Thoracic aorta (tissue), 2 donors: ENCODE results near the gene SLCO2A1. TPM values are rescaled to one million over a fixed set of nuclear protein-coding genes. Genes with fewer than 3 reads are reported as not detected.

Source experiments
- ATAC-seq: fragments of 150-250 bp; one replicate; pipeline ENCODE4 v1.8.0; 2017; ENCODE audit warnings: low read depth; ENCODE audit not compliant: insufficient number of reproducible peaks, low FRiP score
- DNase-seq: peaks from one replicate; pipeline ENCODE4 v3.0.0-alpha.2; 2020; ENCODE audit warnings: low spot score
- H3K27ac ChIP-seq, 2 donors: fragments of 200-600 bp; sonication (generic); 1 replicate in 1 of 2; 2 replicates in 1 of 2; pipeline ENCODE4 v1.5.1; 2016; ENCODE audit warnings: mild to moderate bottlenecking in 2 of 2, moderate library complexity in 2 of 2
- H3K27me3 ChIP-seq: fragments of 200-600 bp; sonication (generic); replicated peaks from 2 replicates; pipeline ENCODE4 v1.6.0; 2016; ENCODE audit warnings: mild to moderate bottlenecking; ENCODE audit not compliant: insufficient read depth
- H3K36me3 ChIP-seq: fragments of 200-600 bp; sonication (generic); one replicate; pipeline ENCODE4 v1.5.1; 2016
- H3K4me1 ChIP-seq, 2 donors: fragments of 200-600 bp; sonication (generic); 1 replicate in 1 of 2; 2 replicates in 1 of 2; pipeline versions ENCODE4 v1.5.1 to v1.6.0; 2016; ENCODE audit warnings: low read depth in 2 of 2, mild to moderate bottlenecking in 1 of 2; ENCODE audit not compliant: control insufficient read depth in 1 of 2
- H3K4me3 ChIP-seq: fragments of 200-600 bp; sonication (generic); 2 replicates; pipeline ENCODE4 v1.5.1; 2016; ENCODE audit warnings: mild to moderate bottlenecking
- H3K9me3 ChIP-seq: fragments of 200-600 bp; sonication (generic); 2 replicates; pipeline ENCODE4 v1.5.1; 2016
- total RNA-seq, 2 donors: library from RNA; depleted of rRNA; stranded (reverse); fragments of >200 nt; gene quantifications; one replicate each; pipeline versions ENCODE4 v1.1.0 to v1.2.3, GENCODE V29; 2016
- TF ChIP-seq, protein P1 (sequence below): fragments of 200-600 bp; sonication (generic); IDR thresholded peaks from one replicate; pipeline ENCODE4 v1.5.1; 2019; ENCODE audit warnings: antibody characterized with exemption

The SLCO2A1 gene
- total RNA-seq, 2 donors from 2014 or later, result 7.9 to 115 TPM

DNA sequence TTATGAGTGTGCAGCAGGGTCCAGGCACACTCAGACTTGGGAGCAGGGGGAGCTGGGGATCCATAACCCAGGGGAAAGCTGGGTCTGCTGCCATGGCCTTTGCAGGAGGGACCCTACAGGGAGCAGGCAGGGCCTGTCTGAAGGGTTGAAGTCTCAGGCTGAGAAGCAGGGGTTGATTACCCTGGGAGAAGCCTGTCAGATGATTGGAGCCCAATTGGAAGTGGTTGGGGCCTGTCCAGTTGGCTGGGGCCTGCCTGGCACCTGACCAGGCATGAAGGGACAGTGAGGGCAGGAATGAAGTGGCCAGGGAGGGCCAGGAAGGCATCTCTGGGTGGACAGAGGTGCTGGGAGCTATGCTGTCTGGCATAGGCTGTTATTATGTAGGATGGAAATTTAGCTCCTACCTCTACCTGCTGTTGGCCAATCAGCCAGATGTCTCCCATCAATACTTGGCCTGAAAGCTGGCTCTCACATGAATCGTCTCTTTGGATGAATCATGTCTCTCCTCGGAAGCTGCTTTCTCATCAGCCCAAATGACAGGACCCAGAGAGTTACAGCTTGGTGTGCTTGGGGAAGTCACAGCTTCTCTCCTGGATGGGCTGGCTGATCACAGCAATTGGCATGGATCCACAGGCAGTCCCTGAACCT, 27.4 kb upstream of the SLCO2A1 start:
- peaks cover 0 to 12% of the 10 kb centered on the region in 2 donors for H3K4me1 ChIP-seq
- H3K4me3 ChIP-seq, result no peak overlapping the region
- no peaks in the 10 kb centered on the region for H3K27me3 ChIP-seq
- H3K27ac ChIP-seq, result no peak overlapping the region
- TF ChIP-seq, protein P1, sequence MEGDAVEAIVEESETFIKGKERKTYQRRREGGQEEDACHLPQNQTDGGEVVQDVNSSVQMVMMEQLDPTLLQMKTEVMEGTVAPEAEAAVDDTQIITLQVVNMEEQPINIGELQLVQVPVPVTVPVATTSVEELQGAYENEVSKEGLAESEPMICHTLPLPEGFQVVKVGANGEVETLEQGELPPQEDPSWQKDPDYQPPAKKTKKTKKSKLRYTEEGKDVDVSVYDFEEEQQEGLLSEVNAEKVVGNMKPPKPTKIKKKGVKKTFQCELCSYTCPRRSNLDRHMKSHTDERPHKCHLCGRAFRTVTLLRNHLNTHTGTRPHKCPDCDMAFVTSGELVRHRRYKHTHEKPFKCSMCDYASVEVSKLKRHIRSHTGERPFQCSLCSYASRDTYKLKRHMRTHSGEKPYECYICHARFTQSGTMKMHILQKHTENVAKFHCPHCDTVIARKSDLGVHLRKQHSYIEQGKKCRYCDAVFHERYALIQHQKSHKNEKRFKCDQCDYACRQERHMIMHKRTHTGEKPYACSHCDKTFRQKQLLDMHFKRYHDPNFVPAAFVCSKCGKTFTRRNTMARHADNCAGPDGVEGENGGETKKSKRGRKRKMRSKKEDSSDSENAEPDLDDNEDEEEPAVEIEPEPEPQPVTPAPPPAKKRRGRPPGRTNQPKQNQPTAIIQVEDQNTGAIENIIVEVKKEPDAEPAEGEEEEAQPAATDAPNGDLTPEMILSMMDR, result no peak
- H3K36me3 ChIP-seq, result no peaks in the 10 kb centered on the region
- H3K9me3 ChIP-seq, result no peaks in the 10 kb centered on the region
- DNase-seq (no peak), ATAC-seq (no peak)

GRCh38 chr3:134056464-134056891, 26.8 kb upstream of the SLCO2A1 start:
- H3K36me3 ChIP-seq, result no peaks in the 10 kb centered on the region
- H3K4me3 ChIP-seq, result no peak overlapping the region
- DNase-seq (no peak), ATAC-seq (no peak)
- no peak overlapping the region for H3K27ac ChIP-seq
- peaks cover 0 to 15% of the 10 kb centered on the region in 2 donors for H3K4me1 ChIP-seq
- no peaks in the 10 kb centered on the region for H3K27me3 ChIP-seq
- no peaks in the 10 kb centered on the region for H3K9me3 ChIP-seq
- TF ChIP-seq, protein P1, result no peak

DNA sequence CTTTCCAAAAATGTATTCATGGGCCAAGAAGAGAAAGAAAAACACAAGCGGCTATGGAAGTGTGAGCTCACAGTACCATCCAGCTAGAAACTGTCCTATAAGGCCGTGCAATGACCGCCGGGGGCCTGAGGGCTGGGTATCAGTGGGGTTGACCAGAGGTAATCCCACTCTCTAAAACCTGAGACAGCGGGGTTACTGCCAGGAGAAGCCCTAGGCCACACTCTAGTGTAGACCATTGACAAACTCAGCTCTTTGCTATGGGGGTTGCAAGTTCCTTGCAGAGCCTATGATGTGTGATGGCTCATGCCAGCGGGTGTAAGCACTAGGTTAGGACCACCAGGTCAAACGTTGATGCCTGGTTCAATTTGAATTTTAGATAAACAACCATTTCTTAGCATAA, 25.9 kb upstream of the SLCO2A1 start:
- no peak for ATAC-seq

GRCh38 chr3:134054881-134055280, 25.2 kb upstream of the SLCO2A1 start:
- Histone ChIP-seq H3K4me1 (peaks cover 0 to 15% of the 10 kb centered on the region in 2 donors), H3K27ac (no peak overlapping the region), H3K36me3 (no peaks in the 10 kb centered on the region), H3K4me3 (no peak overlapping the region), H3K9me3 (no peaks in the 10 kb centered on the region), H3K27me3 (no peaks in the 10 kb centered on the region)
- DNase-seq (no peak), ATAC-seq (no peak)
- TF ChIP-seq, protein P1, result no peak

More for the DNA sequence above, 25.9 kb upstream of the SLCO2A1 start:
- no peak overlapping the region for H3K27ac ChIP-seq
- H3K4me3 ChIP-seq, result no peak overlapping the region
- DNase-seq, result no peak
- no peaks in the 10 kb centered on the region for H3K27me3 ChIP-seq
- TF ChIP-seq, protein P1, result no peak
- no peaks in the 10 kb centered on the region for H3K36me3 ChIP-seq
- H3K4me1 ChIP-seq, result peaks cover 0 to 15% of the 10 kb centered on the region in 2 donors
- no peaks in the 10 kb centered on the region for H3K9me3 ChIP-seq

- H3K4me1 ChIP-seq, result peaks cover 0 to 10% of the 10 kb centered on the region in 2 donors
- TF ChIP-seq, protein P1, result no peak
- no peak overlapping the region for H3K4me3 ChIP-seq
- no peaks in the 10 kb centered on the region for H3K27me3 ChIP-seq
- H3K27ac ChIP-seq, result no peak overlapping the region
- DNase-seq, result no peak
- peak; percentile 50 for ATAC-seq
- H3K36me3 ChIP-seq, result no peaks in the 10 kb centered on the region
- no peaks in the 10 kb centered on the region for H3K9me3 ChIP-seq
These were observed 24.5 kb upstream of the SLCO2A1 start for GRCh38 chr3:134054231-134054630.
